LNCaP clone FGC (cell line): ENCODE measurements around the gene KIAA1217.

Source experiments
- DNase-seq: peaks from one replicate; pipeline ENCODE4 v3.0.0-alpha.2; 2011; ENCODE audit warnings: low read depth
- H3K4me3 ChIP-seq: 2 replicates; pipeline ENCODE4 v1.5.1; 2011; ENCODE audit warnings: mild to moderate bottlenecking, low read depth, low read length, control low read depth
- TF ChIP-seq, protein P1 (sequence below): IDR thresholded peaks from 2 replicates; pipeline ENCODE4 v1.5.1; 2012; ENCODE audit warnings: mild to moderate bottlenecking; ENCODE audit not compliant: control insufficient read depth, insufficient read depth; ENCODE audit errors: extremely low read depth

The KIAA1217 gene

DNA sequence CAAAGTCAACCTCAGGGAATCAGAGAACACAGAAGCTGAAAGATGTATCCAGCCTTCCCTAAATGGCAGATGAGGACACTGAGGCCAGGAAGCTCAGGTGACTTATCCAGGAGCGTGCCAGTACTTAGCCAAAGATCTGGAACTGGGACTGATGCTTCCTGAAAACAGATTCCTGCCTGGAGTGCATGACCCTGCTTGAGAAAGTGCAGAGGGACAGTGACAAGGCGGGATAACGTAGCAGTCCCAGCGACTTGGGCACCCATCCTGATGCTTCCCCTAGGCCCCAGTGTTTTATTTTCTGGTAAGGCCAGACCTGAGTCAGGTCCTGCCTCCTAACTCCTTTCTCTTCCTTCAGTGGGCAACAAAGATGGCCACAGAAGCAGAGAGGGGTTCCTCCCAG lies 48.6 kb downstream of the KIAA1217 start:
- no peak for DNase-seq
- H3K4me3 ChIP-seq: no peak overlapping the region
- TF ChIP-seq, protein P1, sequence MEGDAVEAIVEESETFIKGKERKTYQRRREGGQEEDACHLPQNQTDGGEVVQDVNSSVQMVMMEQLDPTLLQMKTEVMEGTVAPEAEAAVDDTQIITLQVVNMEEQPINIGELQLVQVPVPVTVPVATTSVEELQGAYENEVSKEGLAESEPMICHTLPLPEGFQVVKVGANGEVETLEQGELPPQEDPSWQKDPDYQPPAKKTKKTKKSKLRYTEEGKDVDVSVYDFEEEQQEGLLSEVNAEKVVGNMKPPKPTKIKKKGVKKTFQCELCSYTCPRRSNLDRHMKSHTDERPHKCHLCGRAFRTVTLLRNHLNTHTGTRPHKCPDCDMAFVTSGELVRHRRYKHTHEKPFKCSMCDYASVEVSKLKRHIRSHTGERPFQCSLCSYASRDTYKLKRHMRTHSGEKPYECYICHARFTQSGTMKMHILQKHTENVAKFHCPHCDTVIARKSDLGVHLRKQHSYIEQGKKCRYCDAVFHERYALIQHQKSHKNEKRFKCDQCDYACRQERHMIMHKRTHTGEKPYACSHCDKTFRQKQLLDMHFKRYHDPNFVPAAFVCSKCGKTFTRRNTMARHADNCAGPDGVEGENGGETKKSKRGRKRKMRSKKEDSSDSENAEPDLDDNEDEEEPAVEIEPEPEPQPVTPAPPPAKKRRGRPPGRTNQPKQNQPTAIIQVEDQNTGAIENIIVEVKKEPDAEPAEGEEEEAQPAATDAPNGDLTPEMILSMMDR: no peak

DNA sequence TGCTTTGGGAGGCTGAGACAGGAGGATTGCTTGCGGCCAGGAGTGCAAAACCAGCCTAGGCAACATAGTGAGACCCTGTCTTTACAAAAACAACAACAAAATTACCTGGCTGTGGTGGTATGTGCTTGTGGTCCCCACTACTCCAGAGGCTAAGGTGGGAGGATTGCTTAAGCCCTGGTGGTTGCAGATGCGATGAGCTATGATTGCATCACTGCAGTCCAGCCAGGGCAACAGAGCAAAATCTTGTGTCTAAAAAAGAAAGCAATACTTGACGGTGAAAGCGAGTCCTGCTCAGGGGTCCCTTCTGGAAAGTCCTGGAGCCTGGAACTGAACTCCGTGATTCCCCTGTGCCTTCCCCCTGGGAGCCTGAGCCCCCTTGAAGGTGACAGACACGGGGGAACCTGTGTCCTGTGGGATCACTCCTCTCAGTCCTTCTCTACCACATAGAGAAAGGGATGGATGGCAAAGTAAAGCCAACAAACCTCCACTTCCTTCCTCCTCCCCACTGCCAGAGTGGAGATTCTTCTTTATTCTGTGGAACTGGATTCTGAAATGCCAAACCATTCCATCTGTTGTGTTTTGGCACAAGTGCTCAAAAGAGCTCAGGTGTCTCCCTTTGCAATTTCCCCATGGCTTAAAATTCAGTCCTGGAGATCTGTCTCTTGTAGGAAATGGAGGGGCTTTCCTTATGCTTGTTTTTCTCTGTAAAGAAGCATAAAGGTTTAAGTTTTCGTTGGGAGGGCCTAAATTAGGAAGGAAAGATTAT lies 50.6 kb downstream of the KIAA1217 start:
- TF ChIP-seq, protein P1: no peak
- H3K4me3 ChIP-seq: no peak overlapping the region
- no peak for DNase-seq

DNA sequence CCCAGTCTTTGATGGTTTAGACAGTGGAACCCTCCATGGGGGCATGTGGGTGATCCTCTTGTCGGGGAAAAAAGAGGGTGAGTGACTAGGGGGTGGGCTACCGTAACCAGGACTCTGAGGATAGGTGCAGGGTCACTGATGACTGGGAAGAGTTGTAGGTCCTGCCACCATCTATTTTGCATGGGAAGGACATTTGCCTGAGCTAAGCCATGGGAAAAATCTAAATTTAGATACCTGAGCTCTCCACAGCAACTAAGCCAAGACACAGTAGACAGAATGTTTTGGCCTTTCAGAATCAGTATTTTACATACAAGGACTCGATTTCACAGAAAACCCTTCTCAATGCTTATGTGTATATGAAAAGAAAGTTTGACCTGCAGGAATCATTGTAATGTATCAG lies 52.7 kb downstream of the KIAA1217 start:
- DNase-seq: no peak
- H3K4me3 ChIP-seq: no peak overlapping the region
- TF ChIP-seq, protein P1: no peak

DNA sequence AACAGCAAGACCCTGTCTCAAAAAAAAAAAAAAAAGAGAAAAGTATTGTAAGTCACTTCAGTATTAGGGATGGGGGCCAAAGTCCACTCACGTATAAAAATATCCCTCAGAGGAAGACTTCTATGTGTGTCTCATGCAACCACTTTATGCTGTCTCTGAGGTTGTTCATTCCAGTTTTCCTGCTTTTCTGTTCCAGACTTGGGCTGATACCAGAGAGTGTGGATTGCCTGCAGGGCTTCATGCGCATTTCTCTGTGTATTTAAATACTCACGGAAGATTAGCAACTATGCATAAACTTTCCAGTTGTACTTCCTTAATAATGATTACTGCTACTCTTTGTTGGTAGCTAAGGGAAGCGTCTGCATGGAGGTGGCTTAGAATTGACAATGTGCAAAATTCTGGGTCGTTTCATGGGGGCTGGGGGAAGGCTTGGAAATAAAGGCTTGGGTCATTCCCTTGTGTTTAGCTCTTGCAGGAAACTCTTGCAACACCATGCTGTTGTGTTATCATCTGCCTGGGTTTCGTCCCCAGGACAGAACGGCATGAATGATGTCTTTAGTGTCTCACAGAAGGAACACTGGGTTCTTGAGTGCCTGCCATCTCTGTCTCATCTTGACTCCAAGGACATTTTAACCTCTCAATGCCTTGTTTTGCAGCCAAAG lies 54.1 kb downstream of the KIAA1217 start:
- no peak for DNase-seq
- H3K4me3 ChIP-seq: no peak overlapping the region
- TF ChIP-seq, protein P1: no peak

DNA sequence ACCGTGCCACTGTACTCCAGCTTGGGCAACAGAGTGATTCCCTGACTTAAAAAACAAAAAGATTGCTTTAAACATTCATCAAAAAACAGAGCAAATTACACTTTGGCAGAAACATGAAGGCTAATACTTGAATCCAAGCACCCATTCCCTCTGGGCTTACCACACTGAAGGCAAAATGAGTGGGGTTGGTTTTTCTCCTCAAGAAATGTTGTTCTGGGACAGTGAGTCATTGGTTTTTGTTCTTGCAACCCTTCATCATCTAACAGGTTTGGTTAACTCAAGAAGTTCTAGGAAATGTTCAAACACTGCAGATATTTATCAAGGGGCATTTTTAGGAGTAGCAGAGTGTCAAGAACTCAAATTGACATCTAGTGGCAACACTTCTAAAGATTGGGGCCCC lies 60.5 kb downstream of the KIAA1217 start:
- H3K4me3 ChIP-seq: no peak overlapping the region
- DNase-seq: no peak
- TF ChIP-seq, protein P1: no peak

DNA sequence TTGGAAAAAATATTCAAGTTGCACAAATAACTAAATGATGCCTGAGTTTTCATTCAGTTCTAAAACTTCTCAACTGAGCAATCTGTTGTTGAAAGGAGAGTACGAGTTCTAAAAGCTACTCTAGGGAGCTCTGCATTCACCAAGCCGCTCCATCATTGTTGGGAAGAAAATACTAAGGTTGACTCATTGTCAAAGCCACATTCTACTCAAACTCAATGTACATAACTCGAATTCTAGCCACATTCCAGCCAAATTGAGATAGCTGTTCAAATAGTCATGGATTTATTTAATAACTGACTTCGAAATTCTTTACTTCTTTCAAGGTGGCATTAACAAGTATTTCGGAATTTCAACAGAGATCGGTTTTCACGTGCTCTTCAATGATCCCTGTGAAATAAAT lies 63.4 kb downstream of the KIAA1217 start:
- DNase-seq: no peak
- TF ChIP-seq, protein P1: no peak

DNA sequence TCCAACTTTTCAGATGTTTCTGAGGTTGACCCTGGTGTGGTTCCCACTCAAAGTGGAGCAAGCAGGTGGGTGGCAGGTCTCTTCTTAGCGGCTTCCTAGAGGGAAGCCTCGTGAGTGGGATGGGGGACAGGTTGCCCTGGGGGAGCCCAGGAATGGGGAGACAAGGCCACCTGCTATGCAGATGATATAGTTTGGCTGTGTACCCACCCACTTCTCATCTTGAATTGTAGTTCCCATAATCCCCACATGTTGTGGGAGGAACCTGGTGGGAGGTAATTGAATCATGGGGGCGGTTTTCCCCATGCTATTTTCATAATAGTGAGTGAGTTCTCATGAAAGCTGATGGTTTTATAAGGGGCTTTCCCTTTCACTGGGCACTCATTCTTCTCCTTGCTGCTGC lies 68.3 kb downstream of the KIAA1217 start:
- no peak for DNase-seq
- H3K4me3 ChIP-seq: no peak overlapping the region
- TF ChIP-seq, protein P1: no peak

More for the DNA sequence above, 63.4 kb downstream of the KIAA1217 start:
- H3K4me3 ChIP-seq: no peak overlapping the region
